Astrocyte (in vitro differentiated cells and primary cell): ENCODE results near the gene KCNJ5. TPM values are rescaled to one million over a fixed set of nuclear protein-coding genes. Genes with fewer than 3 reads are reported as not detected.

Experiments used
- DNase-seq: peaks from one replicate; pipeline ENCODE4 v3.0.0-alpha.2; 2010; ENCODE audit warnings: low read depth
- FAIRE-seq: peaks from 2 replicates; lab custom pipeline; 2011; peaks lifted over from hg19 to GRCh38; lab: Jason Lieb, UNC
- H2AFZ ChIP-seq: 2 replicates; pipeline ENCODE4 v1.6.0; 2012; ENCODE audit warnings: low read depth, low read length, inconsistent platforms
- H3K27ac ChIP-seq: 2 replicates; pipeline ENCODE4 v1.5.1; 2011; ENCODE audit warnings: low read depth, low read length, inconsistent platforms
- H3K27me3 ChIP-seq: 2 replicates; pipeline ENCODE4 v1.6.0; 2011; ENCODE audit warnings: low read length, inconsistent platforms; ENCODE audit not compliant: insufficient read depth
- H3K36me3 ChIP-seq: 2 replicates; pipeline ENCODE4 v1.5.1; 2011; ENCODE audit warnings: low read length, inconsistent platforms; ENCODE audit not compliant: insufficient read depth
- H3K4me1 ChIP-seq: 2 replicates; pipeline ENCODE4 v1.5.1; 2011; ENCODE audit warnings: low read length, inconsistent platforms; ENCODE audit not compliant: insufficient read depth
- H3K4me2 ChIP-seq: 2 replicates; pipeline ENCODE4 v1.6.0; 2012; ENCODE audit warnings: low read length, inconsistent platforms
- H3K4me3 ChIP-seq: 2 replicates; pipeline ENCODE4 v1.5.1; 2011; ENCODE audit warnings: low read depth, mild to moderate bottlenecking, low read length, inconsistent platforms; ENCODE audit not compliant: insufficient read depth
- H3K79me2 ChIP-seq: 2 replicates; pipeline ENCODE4 v1.6.0; 2012; ENCODE audit warnings: mild to moderate bottlenecking, low read length, inconsistent platforms; ENCODE audit not compliant: insufficient read depth
- H3K9ac ChIP-seq: 2 replicates; pipeline ENCODE4 v1.6.0; 2012; ENCODE audit warnings: mild to moderate bottlenecking, low read length, inconsistent platforms
- H3K9me3 ChIP-seq: 2 replicates; pipeline ENCODE4 v1.5.1; 2012; ENCODE audit warnings: low read depth, mild to moderate bottlenecking, low read length, inconsistent platforms; ENCODE audit not compliant: insufficient read depth
- H4K20me1 ChIP-seq: 2 replicates; pipeline ENCODE4 v1.6.0; 2012; ENCODE audit warnings: low read length, inconsistent platforms; ENCODE audit not compliant: insufficient read depth
- H3K27ac Mint-ChIP-seq: one replicate; pipeline ENCODE4 v1.8.0; 2021; ENCODE audit warnings: mild to moderate bottlenecking, mixed read lengths; ENCODE audit not compliant: unreplicated experiment
- H3K27me3 Mint-ChIP-seq: one replicate; pipeline ENCODE4 v1.8.0; 2021; ENCODE audit warnings: low read depth, mixed read lengths; ENCODE audit not compliant: unreplicated experiment
- H3K36me3 Mint-ChIP-seq: one replicate; pipeline ENCODE4 v1.8.0; 2021; ENCODE audit warnings: low read depth, mixed read lengths; ENCODE audit not compliant: unreplicated experiment
- H3K4me1 Mint-ChIP-seq: one replicate; pipeline ENCODE4 v1.8.0; 2021; ENCODE audit warnings: low read depth, mixed read lengths; ENCODE audit not compliant: unreplicated experiment
- H3K4me3 Mint-ChIP-seq: one replicate; pipeline ENCODE4 v1.8.0; 2021; ENCODE audit warnings: mild to moderate bottlenecking, moderate library complexity, mixed read lengths; ENCODE audit not compliant: unreplicated experiment
- H3K9me3 Mint-ChIP-seq: one replicate; pipeline ENCODE4 v1.8.0; 2021; ENCODE audit warnings: mild to moderate bottlenecking, mixed read lengths; ENCODE audit not compliant: unreplicated experiment
- EZH2 ChIP-seq: IDR thresholded peaks from 2 replicates; pipeline ENCODE4 v1.6.1; 2012; ENCODE audit warnings: mild to moderate bottlenecking, low read length, inconsistent platforms; ENCODE audit not compliant: insufficient read depth
- total RNA-seq: library from RNA; stranded (reverse); gene quantifications from 2 replicates; pipeline ENCODE4 v1.2.1, GENCODE V29; 2021
- TF ChIP-seq, protein P1 (sequence below): IDR thresholded peaks from 2 replicates; pipeline ENCODE4 v1.5.1; 2011; ENCODE audit warnings: low read depth, mild to moderate bottlenecking, inconsistent platforms, low read length, moderate library complexity; ENCODE audit not compliant: insufficient read depth

The KCNJ5 gene
- total RNA-seq, 1 donor from 2014 or later: 1.4 TPM

DNA sequence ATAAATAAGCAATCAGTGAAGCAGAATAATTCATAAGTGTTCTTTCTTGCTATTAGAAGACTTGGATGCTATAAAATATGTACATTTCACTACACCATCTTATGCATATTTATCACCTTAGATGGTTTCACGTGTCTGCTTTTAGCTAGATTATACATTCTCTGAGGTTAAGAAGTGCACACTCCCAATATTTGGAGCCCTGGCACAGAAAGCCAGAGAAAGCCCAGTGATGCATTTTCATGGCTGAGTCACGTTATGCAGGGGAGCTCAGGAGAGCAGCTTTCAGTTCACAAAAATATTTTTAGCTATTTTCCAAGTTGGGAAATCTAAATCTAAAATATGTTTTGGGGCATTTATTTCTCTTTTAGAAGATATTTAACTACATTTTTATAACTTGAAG, 56.6 kb downstream of the KCNJ5 start:
- H3K4me1 ChIP-seq: no peaks in the 10 kb centered on the region
- no peak for TF ChIP-seq EZH2
- TF ChIP-seq, protein P1, sequence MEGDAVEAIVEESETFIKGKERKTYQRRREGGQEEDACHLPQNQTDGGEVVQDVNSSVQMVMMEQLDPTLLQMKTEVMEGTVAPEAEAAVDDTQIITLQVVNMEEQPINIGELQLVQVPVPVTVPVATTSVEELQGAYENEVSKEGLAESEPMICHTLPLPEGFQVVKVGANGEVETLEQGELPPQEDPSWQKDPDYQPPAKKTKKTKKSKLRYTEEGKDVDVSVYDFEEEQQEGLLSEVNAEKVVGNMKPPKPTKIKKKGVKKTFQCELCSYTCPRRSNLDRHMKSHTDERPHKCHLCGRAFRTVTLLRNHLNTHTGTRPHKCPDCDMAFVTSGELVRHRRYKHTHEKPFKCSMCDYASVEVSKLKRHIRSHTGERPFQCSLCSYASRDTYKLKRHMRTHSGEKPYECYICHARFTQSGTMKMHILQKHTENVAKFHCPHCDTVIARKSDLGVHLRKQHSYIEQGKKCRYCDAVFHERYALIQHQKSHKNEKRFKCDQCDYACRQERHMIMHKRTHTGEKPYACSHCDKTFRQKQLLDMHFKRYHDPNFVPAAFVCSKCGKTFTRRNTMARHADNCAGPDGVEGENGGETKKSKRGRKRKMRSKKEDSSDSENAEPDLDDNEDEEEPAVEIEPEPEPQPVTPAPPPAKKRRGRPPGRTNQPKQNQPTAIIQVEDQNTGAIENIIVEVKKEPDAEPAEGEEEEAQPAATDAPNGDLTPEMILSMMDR: no peak
- no peak overlapping the region for H3K27ac ChIP-seq
- no peaks in the 10 kb centered on the region for H3K9me3 ChIP-seq
- Mint-ChIP-seq H3K9me3 (peaks cover 4% of the 10 kb centered on the region), H3K36me3 (no peaks in the 10 kb centered on the region), H3K27me3 (peaks cover 24% of the 10 kb centered on the region), H3K4me1 (no peaks in the 10 kb centered on the region), H3K4me3 (no peak overlapping the region), H3K27ac (no peak overlapping the region)
- H3K36me3 ChIP-seq: no peaks in the 10 kb centered on the region
- no peak for DNase-seq
- H3K79me2 ChIP-seq: no peaks in the 10 kb centered on the region
- peaks cover 6% of the 10 kb centered on the region for H3K27me3 ChIP-seq
- H4K20me1 ChIP-seq: no peaks in the 10 kb centered on the region
- no peak for FAIRE-seq
- H3K4me3 ChIP-seq: no peak overlapping the region
- H3K4me2 ChIP-seq: no peak overlapping the region
- H2AFZ ChIP-seq: no peak overlapping the region
- no peak overlapping the region for H3K9ac ChIP-seq

DNA sequence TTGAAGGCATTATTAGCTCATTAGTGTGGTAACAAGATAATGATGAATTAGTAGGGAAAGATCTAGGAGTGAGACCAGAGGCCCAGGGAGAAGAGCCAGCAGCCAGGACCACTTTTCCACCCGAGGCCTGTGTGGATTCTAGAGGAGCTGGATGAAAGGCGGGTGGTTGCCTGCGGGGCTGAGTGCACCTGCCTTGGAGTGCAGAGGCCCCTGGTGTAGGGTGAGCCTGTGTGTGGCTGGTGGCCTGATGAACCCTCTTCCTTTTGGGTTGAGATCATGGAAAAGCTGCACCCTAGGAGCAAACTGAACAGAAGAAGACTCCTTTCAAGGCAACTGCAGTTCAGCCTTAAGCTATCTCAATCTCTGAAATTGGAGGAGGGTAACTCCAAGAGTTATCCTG, 57.4 kb downstream of the KCNJ5 start:
- no peak overlapping the region for H3K27ac ChIP-seq
- no peak for FAIRE-seq
- no peak overlapping the region for H3K4me3 Mint-ChIP-seq
- H3K27me3 Mint-ChIP-seq: peaks cover 20% of the 10 kb centered on the region
- H3K36me3 ChIP-seq: no peaks in the 10 kb centered on the region
- H3K4me3 ChIP-seq: no peak overlapping the region
- H3K27me3 ChIP-seq: no peaks in the 10 kb centered on the region
- TF ChIP-seq, protein P1: no peak
- no peak for TF ChIP-seq EZH2
- peaks cover 4% of the 10 kb centered on the region for H3K9me3 Mint-ChIP-seq
- no peak overlapping the region for H3K27ac Mint-ChIP-seq
- H3K9ac ChIP-seq: no peak overlapping the region
- H2AFZ ChIP-seq: no peak overlapping the region
- H3K79me2 ChIP-seq: no peaks in the 10 kb centered on the region
- H4K20me1 ChIP-seq: no peaks in the 10 kb centered on the region
- H3K4me1 ChIP-seq: no peaks in the 10 kb centered on the region
- DNase-seq: no peak
- H3K36me3 Mint-ChIP-seq: no peaks in the 10 kb centered on the region
- H3K4me2 ChIP-seq: no peak overlapping the region
- no peaks in the 10 kb centered on the region for H3K4me1 Mint-ChIP-seq
- no peaks in the 10 kb centered on the region for H3K9me3 ChIP-seq

- Histone ChIP-seq H3K27ac (no peak overlapping the region), H3K27me3 (no peaks in the 10 kb centered on the region), H4K20me1 (no peaks in the 10 kb centered on the region), H3K36me3 (no peaks in the 10 kb centered on the region), H3K79me2 (no peaks in the 10 kb centered on the region), H2AFZ (no peak overlapping the region), H3K4me3 (no peak overlapping the region), H3K4me1 (no peaks in the 10 kb centered on the region), H3K9me3 (no peaks in the 10 kb centered on the region), H3K4me2 (no peak overlapping the region), H3K9ac (no peak overlapping the region)
- H3K27ac Mint-ChIP-seq: no peak overlapping the region
- DNase-seq (no peak), FAIRE-seq (no peak)
- H3K27me3 Mint-ChIP-seq: peaks cover 15% of the 10 kb centered on the region
- TF ChIP-seq EZH2: no peak
- TF ChIP-seq, protein P1: no peak
- no peaks in the 10 kb centered on the region for H3K36me3 Mint-ChIP-seq
- H3K9me3 Mint-ChIP-seq: no peaks in the 10 kb centered on the region
- no peaks in the 10 kb centered on the region for H3K4me1 Mint-ChIP-seq
- H3K4me3 Mint-ChIP-seq: no peak overlapping the region
These were observed 58.8 kb downstream of the KCNJ5 start for GRCh38 chr11:128949791-128950454.
